ENCODE measurements around the gene GRM3. TPM values are rescaled to one million over a fixed set of nuclear protein-coding genes. Genes with fewer than 3 reads are reported as not detected.

The GRM3 gene
- total RNA-seq, 3 donors from 2014 or later = not detected

GRCh38 chr7:86745013-86745745, 101.5 kb downstream of the GRM3 start:
- Histone ChIP-seq H3K27me3 (no peaks in the 10 kb centered on the region), H3K4me1 (no peaks in the 10 kb centered on the region), H3K36me3 (no peaks in the 10 kb centered on the region), H3K27ac (no peak overlapping the region), H3K4me3 (no peak overlapping the region), H3K9me3 (no peaks in the 10 kb centered on the region)
- DNase-seq (ENCODE audit: low spot score in 2 of 2) = no peak
- TF ChIP-seq POLR2AphosphoS5 (IDR thresholded peaks at IDR 0.05) = no peak
- no peak for TF ChIP-seq POLR2A (IDR thresholded peaks at IDR 0.05)
- TF ChIP-seq CTCF (IDR thresholded peaks at IDR 0.05) = no peak
- intact Hi-C loops (cut with DNase I; ENCODE audit: low total_unique reads) = no loop called here

- Histone ChIP-seq H3K4me1 (no peaks in the 10 kb centered on the region), H3K9me3 (no peaks in the 10 kb centered on the region), H3K27me3 (no peaks in the 10 kb centered on the region), H3K27ac (no peak overlapping the region), H3K36me3 (no peaks in the 10 kb centered on the region), H3K4me3 (no peak overlapping the region)
- DNase-seq (ENCODE audit: low spot score in 2 of 2) = no peak
- intact Hi-C loops (cut with DNase I; ENCODE audit: low total_unique reads) = no loop called here
- TF ChIP-seq POLR2AphosphoS5 (IDR thresholded peaks at IDR 0.05) = no peak
- TF ChIP-seq CTCF (IDR thresholded peaks at IDR 0.05) = no peak
- TF ChIP-seq POLR2A (IDR thresholded peaks at IDR 0.05) = no peak
Observed at GRCh38 chr7:86747698-86748097, 104.0 kb downstream of the GRM3 start.

- H3K27ac ChIP-seq = no peak overlapping the region
- intact Hi-C loops (cut with DNase I; ENCODE audit: low total_unique reads) = no loop called here
- no peaks in the 10 kb centered on the region for H3K9me3 ChIP-seq
- no peaks in the 10 kb centered on the region for H3K27me3 ChIP-seq
- no peaks in the 10 kb centered on the region for H3K36me3 ChIP-seq
- H3K4me3 ChIP-seq = no peak overlapping the region
- H3K4me1 ChIP-seq = no peaks in the 10 kb centered on the region
- no peak for DNase-seq (ENCODE audit: low spot score in 2 of 2)
- TF ChIP-seq POLR2AphosphoS5 (IDR thresholded peaks at IDR 0.05) = no peak
- no peak for TF ChIP-seq POLR2A (IDR thresholded peaks at IDR 0.05)
- TF ChIP-seq CTCF (IDR thresholded peaks at IDR 0.05) = no peak
Observed at GRCh38 chr7:86748201-86748600, 104.5 kb downstream of the GRM3 start.

GRCh38 chr7:86748843-86749719, 105.4 kb downstream of the GRM3 start:
- no peak overlapping the region for H3K27ac ChIP-seq
- H3K27me3 ChIP-seq = no peaks in the 10 kb centered on the region
- DNase-seq (ENCODE audit: low spot score in 2 of 2) = no peak
- H3K36me3 ChIP-seq = no peaks in the 10 kb centered on the region
- intact Hi-C loops (cut with DNase I; ENCODE audit: low total_unique reads) = no loop called here
- TF ChIP-seq POLR2A (IDR thresholded peaks at IDR 0.05) (no peak), CTCF (IDR thresholded peaks at IDR 0.05) (no peak), POLR2AphosphoS5 (IDR thresholded peaks at IDR 0.05) (no peak)
- no peak overlapping the region for H3K4me3 ChIP-seq
- H3K9me3 ChIP-seq = no peaks in the 10 kb centered on the region
- no peaks in the 10 kb centered on the region for H3K4me1 ChIP-seq

All from breast epithelium (tissue), 4 donors.